NT2/D1 (cell line): ENCODE measurements around the gene PPP1R13L.

Source experiments
- DNase-seq: peaks from one replicate; pipeline ENCODE4 v3.0.0-alpha.2; 2011; ENCODE audit warnings: low read depth, low spot score
- H3K27me3 ChIP-seq: 2 replicates; pipeline ENCODE4 v1.6.0; 2011; ENCODE audit warnings: mild to moderate bottlenecking; ENCODE audit not compliant: insufficient read length, insufficient read depth
- H3K36me3 ChIP-seq: 2 replicates; pipeline ENCODE4 v1.6.1; 2011; ENCODE audit warnings: mild to moderate bottlenecking, low read length, mixed read lengths; ENCODE audit not compliant: insufficient read depth, insufficient read length
- H3K4me1 ChIP-seq: 2 replicates; pipeline ENCODE4 v1.5.1; 2011; ENCODE audit not compliant: insufficient read depth, insufficient read length
- H3K4me3 ChIP-seq: 2 replicates; pipeline ENCODE4 v1.5.1; 2011; ENCODE audit warnings: low read depth; ENCODE audit not compliant: insufficient read length
- H3K9ac ChIP-seq: 2 replicates; pipeline ENCODE4 v1.6.0; 2011; ENCODE audit warnings: low read depth; ENCODE audit not compliant: insufficient read length
- H3K9me3 ChIP-seq: 2 replicates; pipeline ENCODE4 v1.5.1; 2011; ENCODE audit warnings: mild to moderate bottlenecking, low read length; ENCODE audit not compliant: insufficient read depth
- SUZ12 ChIP-seq: IDR thresholded peaks from 2 replicates; pipeline ENCODE4 v1.6.1; 2011; ENCODE audit not compliant: insufficient read length, insufficient read depth; ENCODE audit errors: extremely low read depth
- YY1 ChIP-seq: IDR thresholded peaks from 2 replicates; pipeline ENCODE4 v1.6.1; 2011; ENCODE audit not compliant: insufficient read length, insufficient read depth
- ZNF274 ChIP-seq: IDR thresholded peaks from 2 replicates; pipeline ENCODE4 v1.6.1; 2011; ENCODE audit warnings: mild to moderate bottlenecking, low read depth, low read length

PPP1R13L gene

DNA sequence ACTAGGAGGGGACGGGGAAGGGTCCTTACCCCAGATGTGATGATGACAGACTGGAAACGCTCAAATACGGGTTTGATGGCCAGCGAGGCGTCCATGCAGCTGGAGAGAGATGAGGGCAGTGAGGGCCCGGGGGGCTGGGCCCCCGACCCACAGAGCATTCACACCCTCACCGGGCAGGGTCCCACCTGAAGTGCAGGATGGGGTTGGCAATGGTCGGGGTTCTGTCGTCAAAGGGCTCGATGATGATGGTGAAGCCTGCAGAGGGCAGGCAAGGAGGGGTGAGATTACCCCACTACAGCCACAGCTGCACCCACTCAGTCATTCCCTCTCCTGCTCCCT is 47.5 kb downstream of the PPP1R13L start:
- DNase-seq = no peak
- TF ChIP-seq YY1 (no peak), SUZ12 (no peak), ZNF274 (no peak)
- Histone ChIP-seq H3K4me1 (peaks cover 2% of the 10 kb centered on the region), H3K9me3 (no peaks in the 10 kb centered on the region), H3K4me3 (no peak overlapping the region), H3K27me3 (no peaks in the 10 kb centered on the region), H3K9ac (no peak overlapping the region), H3K36me3 (peaks cover 81% of the 10 kb centered on the region)

GRCh38 chr19:45356760-45357444 is 48.0 kb downstream of the PPP1R13L start:
- Histone ChIP-seq H3K9ac (no peak overlapping the region), H3K27me3 (no peaks in the 10 kb centered on the region), H3K4me1 (peaks cover 2% of the 10 kb centered on the region), H3K36me3 (peaks cover 81% of the 10 kb centered on the region), H3K9me3 (no peaks in the 10 kb centered on the region), H3K4me3 (no peak overlapping the region)
- TF ChIP-seq SUZ12 (no peak), YY1 (no peak), ZNF274 (no peak)
- no peak for DNase-seq

- Histone ChIP-seq H3K9ac (no peak overlapping the region), H3K27me3 (no peaks in the 10 kb centered on the region), H3K4me1 (peaks cover 2% of the 10 kb centered on the region), H3K9me3 (no peaks in the 10 kb centered on the region), H3K4me3 (no peak overlapping the region), H3K36me3 (peaks cover 82% of the 10 kb centered on the region)
- TF ChIP-seq ZNF274 (no peak), SUZ12 (no peak), YY1 (no peak)
- no peak for DNase-seq
Measured at GRCh38 chr19:45355910-45356309, 49.0 kb downstream of the PPP1R13L start.

DNA sequence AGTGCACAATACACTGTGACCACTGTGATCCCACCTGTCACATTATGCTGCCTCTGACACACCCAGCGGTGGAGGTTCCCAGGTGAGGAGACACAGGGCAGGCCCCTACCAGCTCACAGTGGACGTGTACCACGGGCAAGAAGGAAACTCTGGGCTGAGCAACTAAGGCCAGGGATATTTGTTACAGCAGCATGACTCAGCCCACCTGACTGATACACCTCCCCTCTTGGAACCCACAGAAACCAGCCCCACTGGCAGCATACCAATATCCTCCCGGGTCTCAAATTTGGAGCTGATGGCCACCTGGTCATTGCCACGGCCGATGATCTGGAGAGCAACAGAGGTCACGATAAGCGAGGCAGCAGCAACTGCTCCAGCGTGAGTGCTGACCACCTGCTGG is 49.5 kb downstream of the PPP1R13L start:
- Histone ChIP-seq H3K4me1 (peaks cover 2% of the 10 kb centered on the region), H3K9me3 (no peaks in the 10 kb centered on the region), H3K4me3 (no peak overlapping the region), H3K36me3 (peaks cover 87% of the 10 kb centered on the region), H3K27me3 (no peaks in the 10 kb centered on the region), H3K9ac (no peak overlapping the region)
- DNase-seq = no peak
- no peak for TF ChIP-seq ZNF274
- TF ChIP-seq SUZ12 = no peak
- no peak for TF ChIP-seq YY1

DNA sequence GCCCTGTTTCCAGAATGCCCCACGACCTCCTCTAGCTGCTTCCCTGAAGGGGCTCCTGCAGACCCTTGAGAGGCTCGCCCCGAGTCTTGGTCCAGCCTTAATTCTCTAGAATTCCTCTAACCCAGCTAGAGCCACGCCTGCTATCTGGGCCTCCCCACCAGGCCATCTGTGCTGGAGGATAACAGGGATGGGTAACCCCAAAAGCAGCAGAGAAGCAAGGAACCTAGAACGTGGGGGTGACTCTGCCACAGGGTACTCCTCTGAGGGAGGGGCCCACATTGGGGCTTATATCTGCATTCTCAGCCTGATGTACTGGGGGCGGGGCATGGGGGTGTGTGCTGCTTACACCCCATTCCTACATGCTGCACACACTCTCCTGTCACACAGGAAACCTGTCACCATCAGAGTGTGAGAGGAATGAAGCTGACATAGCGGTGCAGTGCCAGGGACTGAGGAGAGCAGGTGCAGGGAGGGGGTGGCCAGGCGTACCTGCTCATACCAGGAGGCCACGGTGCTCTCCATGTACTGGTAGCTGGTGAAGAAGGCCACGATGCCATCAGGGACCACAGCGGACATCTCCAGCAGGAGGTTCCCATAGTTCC is 50.5 kb downstream of the PPP1R13L start:
- H3K9ac ChIP-seq = no peak overlapping the region
- H3K27me3 ChIP-seq = no peaks in the 10 kb centered on the region
- no peaks in the 10 kb centered on the region for H3K9me3 ChIP-seq
- no peak overlapping the region for H3K4me3 ChIP-seq
- H3K36me3 ChIP-seq = peaks cover 90% of the 10 kb centered on the region
- H3K4me1 ChIP-seq = peaks cover 2% of the 10 kb centered on the region
- no peak for TF ChIP-seq SUZ12
- TF ChIP-seq YY1 = no peak
- TF ChIP-seq ZNF274 = no peak
- DNase-seq = no peak

DNA sequence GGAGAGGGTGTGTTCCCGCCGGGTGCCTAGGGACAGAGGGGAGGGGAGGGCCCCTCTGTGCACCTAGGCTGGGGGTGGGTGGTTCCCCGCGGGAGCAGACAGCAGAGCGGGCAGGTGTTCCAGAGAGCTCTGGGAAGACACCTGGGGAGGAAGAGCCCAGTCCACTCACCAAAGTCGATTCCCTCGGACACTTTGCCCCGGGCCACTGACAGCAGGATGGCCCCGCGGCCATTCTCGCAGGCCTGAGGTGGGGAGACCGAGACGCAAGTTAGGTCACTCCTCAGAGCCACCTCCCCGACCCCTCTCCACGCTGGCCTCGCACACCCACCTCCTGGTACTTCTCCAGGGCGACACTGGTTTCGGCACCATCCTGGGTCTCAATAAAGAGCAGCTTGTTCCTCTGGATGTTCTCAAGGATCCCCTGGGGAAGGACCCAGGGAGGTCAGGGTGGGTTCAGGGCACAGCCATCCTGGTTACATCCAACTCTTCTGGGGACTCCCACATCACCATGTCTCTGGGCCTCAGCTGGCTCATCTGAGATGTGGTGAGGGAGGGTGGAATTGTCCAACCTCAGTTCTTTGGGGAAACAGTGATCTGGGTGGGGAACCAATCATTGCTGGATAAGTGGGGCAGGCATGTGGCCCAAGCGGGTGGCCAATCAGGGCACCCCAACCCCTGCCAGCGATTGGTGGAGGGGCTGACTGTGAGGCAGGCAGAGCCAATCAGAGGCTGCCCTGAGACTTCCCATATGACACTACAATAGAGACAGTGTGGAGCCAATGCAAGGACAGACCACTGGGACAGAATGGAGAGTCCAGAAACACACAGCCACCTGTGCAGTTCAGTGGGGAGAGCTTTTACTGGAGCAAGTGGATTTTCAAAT is 51.7 kb downstream of the PPP1R13L start:
- no peak for DNase-seq
- H3K4me1 ChIP-seq = peaks cover 2% of the 10 kb centered on the region
- no peak overlapping the region for H3K9ac ChIP-seq
- TF ChIP-seq YY1 (no peak), ZNF274 (no peak), SUZ12 (no peak)
- no peak overlapping the region for H3K4me3 ChIP-seq
- no peaks in the 10 kb centered on the region for H3K9me3 ChIP-seq
- H3K27me3 ChIP-seq = no peaks in the 10 kb centered on the region
- peaks cover 86% of the 10 kb centered on the region for H3K36me3 ChIP-seq

DNA sequence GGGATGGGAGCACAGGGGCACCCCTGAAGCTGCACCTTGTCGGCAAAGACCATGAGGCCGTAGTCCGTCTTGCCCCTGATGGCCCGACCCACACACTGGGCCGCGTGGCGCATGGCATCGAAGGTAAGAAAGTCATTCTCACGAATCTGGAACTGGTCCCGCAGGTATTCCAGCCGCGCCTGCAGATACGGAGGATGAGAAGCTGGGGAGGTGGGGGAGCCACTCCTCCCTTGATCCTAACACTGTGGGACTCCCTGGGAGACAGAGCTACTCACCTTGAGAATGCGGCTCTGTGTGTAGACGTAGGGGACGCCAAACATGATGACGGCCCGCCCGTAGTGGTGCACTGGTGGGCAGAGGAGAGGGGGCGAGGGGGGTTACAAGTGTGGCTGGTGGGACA is 52.4 kb downstream of the PPP1R13L start:
- no peak for DNase-seq
- no peak overlapping the region for H3K9ac ChIP-seq

More for the DNA sequence above, 52.4 kb downstream of the PPP1R13L start:
- no peaks in the 10 kb centered on the region for H3K27me3 ChIP-seq
- no peak overlapping the region for H3K4me3 ChIP-seq
- peaks cover 8% of the 10 kb centered on the region for H3K4me1 ChIP-seq
- H3K36me3 ChIP-seq = peaks cover 80% of the 10 kb centered on the region
- no peaks in the 10 kb centered on the region for H3K9me3 ChIP-seq
- TF ChIP-seq SUZ12 (no peak), ZNF274 (no peak), YY1 (no peak)
